Measurements from ENCODE around the gene DNAAF2. TPM values are rescaled to one million over a fixed set of nuclear protein-coding genes. Genes with fewer than 3 reads are reported as not detected.
A peak's percentile ranks its signal among the peaks of the same experiment; 100 is the strongest.

The DNAAF2 gene
- total RNA-seq, 1 experiment from 2014 or later = 13.7 TPM

GRCh38 chr14:49633640-49634546 lies 1.2 kb downstream of the DNAAF2 start (continued):
- TF ChIP-seq CTCF (IDR thresholded peaks at IDR 0.05 in 2 of 3, conservative IDR thresholded peaks at IDR 0.05 in 1 of 3; ENCODE audit: borderline replicate concordance in 1 of 3, insufficient read depth in 1 of 3, low read depth in 2 of 3, low read length in 2 of 3) = peak; percentile 77 to 87 (median 84)
- TF ChIP-seq MAX (IDR thresholded peaks at IDR 0.05) = peak; percentile 80
- no peak for TF ChIP-seq SP1 (IDR thresholded peaks at IDR 0.05; ENCODE audit: low read depth)
- TF ChIP-seq TCF7L2 (IDR thresholded peaks at IDR 0.05; ENCODE audit: borderline replicate concordance, extremely low read depth, insufficient read depth, insufficient read length) = no peak
- no peak for TF ChIP-seq CEBPB (IDR thresholded peaks at IDR 0.05; ENCODE audit: low read depth)

- ChIA-PET POLR2A (interaction anchor here (1.8 kb wide), 1 partner anchor 10 kb away, joined by 6 read pairs; no protein-coding TSS in a partner anchor), RAD21 (ENCODE audit: low non-redundant PET in 1 of 2, low total read pairs in 2 of 2, uncharacterized antibody in 2 of 2, unreplicated experiment in 2 of 2) (no interaction called here), CTCF (interaction anchor here (1.0 to 2.2 kb wide), 3 partner anchors 10 to 238 kb away, joined by 3 to 7 read pairs (median 4); partner anchors contain the start of gene NEMF)
- H3K4me2 ChIP-seq (ENCODE audit: low read length) = no peak overlapping the region
- H4K20me1 ChIP-seq (ENCODE audit: insufficient read depth) = 0 out of 2 replicates have a peak, but pooled peaks cover 4% of the 10 kb centered on the region
- intact Hi-C loops (cut with micrococcal nuclease) = loop anchor here (5.0 kb wide), 1 partner anchor 493 kb away; the partner anchor contains the start of gene VCPKMT
- TF ChIP-seq POLR2AphosphoS5 (IDR thresholded peaks at IDR 0.05; ENCODE audit: low read depth, low read length) = peak; percentile 27; the same call in 1 of the 2 replicates
- TF ChIP-seq REST (IDR thresholded peaks at IDR 0.05; ENCODE audit: low read depth) = no peak
- TF ChIP-seq CTCF (IDR thresholded peaks at IDR 0.05 in 2 of 3, conservative IDR thresholded peaks at IDR 0.05 in 1 of 3; ENCODE audit: borderline replicate concordance in 1 of 3, insufficient read depth in 1 of 3, low read depth in 2 of 3, low read length in 2 of 3) = no peak
- no TSS peak for BruUV-seq (replicated peaks)
- H3K9me2 ChIP-seq (ENCODE audit: insufficient read depth) = no peaks in the 10 kb centered on the region
- H3K27me3 ChIP-seq (ENCODE audit: insufficient read depth, low read length) = no peaks in the 10 kb centered on the region
- no peak overlapping the region for H3K9ac ChIP-seq (ENCODE audit: low read length)
- H3K4me3 ChIP-seq (replicated peaks in 1 of 2; ENCODE audit: low read depth in 1 of 2, low read length in 2 of 2) = no peak overlapping the region
- DNase-seq (ENCODE audit: low read depth, low spot score) (no peak), ATAC-seq (no peak)
- no peak overlapping the region for H2AFZ ChIP-seq (ENCODE audit: low read depth, low read length, poor library complexity, severe bottlenecking)
- H3K36me3 ChIP-seq (ENCODE audit: control insufficient read depth in 1 of 2, insufficient read depth in 2 of 2, low read length in 2 of 2) = peaks cover 4 to 9% of the 10 kb centered on the region in 2 experiments; a peak in 3 of 4 replicates
- no peak overlapping the region for H3K27ac ChIP-seq (ENCODE audit: low read depth, low read length)
- H3K4me1 ChIP-seq (ENCODE audit: control insufficient read depth in 1 of 2, insufficient read depth in 2 of 2, low read length in 2 of 2) = peaks cover 8 to 20% of the 10 kb centered on the region in 2 experiments; a peak in 3 of 4 replicates
- H3K9me3 ChIP-seq (ENCODE audit: control insufficient read depth in 1 of 2, insufficient read depth in 1 of 2, low read depth in 1 of 2, low read length in 2 of 2) = no peaks in the 10 kb centered on the region
- H3K79me2 ChIP-seq (ENCODE audit: insufficient read depth, low read length) = peaks cover 76% of the 10 kb centered on the region
Observed at GRCh38 chr14:49623941-49624839, 10.9 kb downstream of the DNAAF2 start.
